Measurements from ENCODE around the gene MED25.

GRCh38 chr19:49817964-49818648 is at the start of gene MED25:
- TF ChIP-seq CTCF (IDR thresholded peaks at IDR 0.05; ENCODE audit: poor library complexity) (no peak), EZH2 (IDR thresholded peaks at IDR 0.05; ENCODE audit: borderline replicate concordance) (no peak)

Data from hepatocyte (in vitro differentiated cells).